HG03060 (cell line): Measurements from ENCODE around the gene PRKCZ.
"Not testable (repeated sequence)": the region's sequence is repeated elsewhere in the genome, so short reads cannot be mapped to it uniquely, and the experiment has no call there.

Experiments
- ATAC-seq: cut with Tn5 transposase; IDR thresholded peaks from one replicate; pipeline ENCODE4 v1.9.1; 2021; ENCODE audit warnings: low read depth, moderate number of reproducible peaks; ENCODE audit not compliant: unreplicated experiment

Gene PRKCZ

DNA sequence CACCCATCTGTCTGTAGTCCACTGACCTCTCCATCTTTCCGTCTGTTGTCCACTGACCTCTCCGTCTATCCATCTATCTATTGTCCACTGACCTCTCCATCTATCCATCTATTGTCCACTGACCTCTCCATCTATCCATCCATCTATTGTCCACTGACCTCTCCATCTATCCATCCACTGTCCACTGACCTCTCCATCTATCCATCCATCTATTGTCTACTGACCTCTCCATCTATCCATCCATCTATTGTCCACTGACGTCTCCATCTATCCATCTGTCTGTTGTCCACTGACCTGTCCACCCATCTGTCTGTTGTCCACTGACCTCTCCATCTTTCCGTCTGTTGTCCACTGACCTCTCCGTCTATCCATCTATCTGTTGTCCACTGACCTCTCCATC, 97.7 kb downstream of the PRKCZ start:
- ATAC-seq = not testable (repeated sequence)

DNA sequence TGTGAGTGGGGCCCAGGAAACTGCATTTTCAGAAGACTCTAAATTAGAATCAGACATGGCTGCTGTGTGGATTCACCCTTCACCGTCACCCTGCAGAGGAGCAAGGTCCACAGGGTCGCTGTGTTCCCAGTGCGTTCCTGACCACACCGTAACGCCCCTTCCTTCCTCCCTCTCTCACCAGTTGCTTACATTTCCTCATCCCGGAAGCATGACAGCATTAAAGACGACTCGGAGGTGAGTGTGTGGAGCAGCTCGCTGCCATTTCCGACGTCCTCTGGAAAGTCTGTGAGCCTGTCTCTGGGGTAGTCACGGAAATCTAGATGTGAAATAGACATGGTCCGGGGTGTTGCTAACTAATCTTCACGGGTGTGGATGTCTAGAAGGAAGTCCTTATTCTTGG, 98.5 kb downstream of the PRKCZ start:
- ATAC-seq = no peak

DNA sequence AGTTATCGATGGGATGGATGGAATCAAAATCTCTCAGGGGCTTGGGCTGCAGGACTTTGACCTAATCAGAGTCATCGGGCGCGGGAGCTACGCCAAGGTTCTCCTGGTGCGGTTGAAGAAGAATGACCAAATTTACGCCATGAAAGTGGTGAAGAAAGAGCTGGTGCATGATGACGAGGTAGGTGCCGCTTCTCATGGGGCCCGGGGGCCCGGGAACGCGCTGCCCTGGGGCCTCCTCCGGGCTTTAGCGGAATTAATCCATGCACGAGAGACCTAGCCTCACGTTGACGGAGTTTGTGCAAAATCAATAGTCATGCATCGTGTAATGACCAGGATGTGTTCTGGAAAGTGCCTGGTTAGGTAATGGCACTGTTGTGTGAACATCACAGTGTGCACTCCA, 100.6 kb downstream of the PRKCZ start:
- no peak for ATAC-seq

DNA sequence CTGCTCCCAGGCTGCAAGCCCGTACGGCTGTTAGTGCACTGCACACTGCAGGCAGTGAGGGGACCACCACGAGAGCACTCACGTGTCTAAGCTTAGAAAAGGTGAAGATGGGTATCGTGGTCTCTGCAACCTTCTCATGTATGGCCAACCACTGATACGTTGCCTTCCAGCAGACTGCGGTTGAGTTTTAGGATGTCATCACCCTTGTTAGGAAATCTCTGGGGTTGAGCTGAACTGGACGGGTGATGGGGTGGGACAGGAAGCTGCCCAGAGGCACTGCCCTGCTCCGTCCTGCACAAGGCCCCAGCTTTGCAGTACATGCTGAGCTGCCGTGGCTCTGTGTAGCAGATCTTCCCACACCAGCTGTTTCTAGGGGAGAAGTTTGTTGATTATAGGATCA, 101.0 kb downstream of the PRKCZ start:
- no peak for ATAC-seq

DNA sequence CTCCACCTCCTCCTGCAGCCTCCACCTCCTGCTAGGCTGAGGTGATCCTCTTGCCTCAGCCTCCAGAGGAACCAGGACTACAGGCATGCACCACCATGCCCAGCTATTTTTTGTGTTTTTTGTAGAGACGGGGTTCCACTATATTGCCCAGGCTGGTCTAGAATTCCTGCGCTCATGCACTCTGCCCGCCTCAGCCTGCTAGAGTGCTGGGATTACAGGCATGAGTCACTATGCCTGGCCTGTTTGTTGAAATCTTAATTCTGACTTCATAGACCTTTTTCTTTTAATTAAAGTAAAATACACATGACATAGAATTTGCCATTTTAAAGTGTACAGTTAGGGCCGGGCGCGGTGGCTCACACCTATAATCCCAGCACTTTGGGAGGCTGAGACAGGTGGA, 101.7 kb downstream of the PRKCZ start:
- no peak for ATAC-seq

DNA sequence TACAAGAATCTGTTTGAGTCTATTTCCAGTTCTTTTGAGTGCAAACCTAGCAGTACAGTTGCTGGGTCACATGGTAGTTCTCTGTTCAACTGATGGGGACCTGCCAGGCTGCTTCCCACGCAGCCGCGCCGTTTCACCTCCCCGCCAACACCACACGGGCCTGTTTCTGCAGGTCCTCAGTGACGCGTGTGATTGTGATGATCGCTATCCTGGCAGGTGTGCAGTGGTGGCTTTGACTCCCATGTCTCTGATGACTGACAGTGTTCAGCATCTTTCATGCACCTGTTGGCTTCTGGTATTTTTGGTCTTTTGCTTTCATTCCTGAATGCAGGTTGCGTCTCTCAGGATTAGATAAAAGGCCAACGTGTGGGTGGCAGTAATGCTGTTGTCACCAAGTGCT, 102.7 kb downstream of the PRKCZ start:
- no peak for ATAC-seq

DNA sequence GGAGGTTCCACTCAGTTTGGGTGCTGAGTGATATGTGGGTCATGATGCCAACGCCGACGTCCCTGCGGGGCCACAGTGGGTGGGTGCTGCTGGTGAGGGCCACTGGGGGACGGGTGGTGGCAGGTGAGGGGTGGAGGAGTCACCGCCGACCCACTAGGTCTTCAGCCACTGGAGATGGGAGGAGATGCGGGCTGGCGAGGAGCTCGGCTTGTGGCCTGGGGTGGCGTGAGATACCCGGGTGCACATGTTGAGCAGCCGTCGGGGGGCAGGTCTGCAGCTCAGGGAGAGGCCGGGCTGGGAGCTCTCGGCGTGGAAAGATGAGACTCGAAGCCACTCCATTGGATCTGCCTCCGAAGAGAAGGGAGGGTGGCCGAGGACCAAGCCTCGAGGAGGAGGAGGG, 103.8 kb downstream of the PRKCZ start:
- ATAC-seq = no peak

DNA sequence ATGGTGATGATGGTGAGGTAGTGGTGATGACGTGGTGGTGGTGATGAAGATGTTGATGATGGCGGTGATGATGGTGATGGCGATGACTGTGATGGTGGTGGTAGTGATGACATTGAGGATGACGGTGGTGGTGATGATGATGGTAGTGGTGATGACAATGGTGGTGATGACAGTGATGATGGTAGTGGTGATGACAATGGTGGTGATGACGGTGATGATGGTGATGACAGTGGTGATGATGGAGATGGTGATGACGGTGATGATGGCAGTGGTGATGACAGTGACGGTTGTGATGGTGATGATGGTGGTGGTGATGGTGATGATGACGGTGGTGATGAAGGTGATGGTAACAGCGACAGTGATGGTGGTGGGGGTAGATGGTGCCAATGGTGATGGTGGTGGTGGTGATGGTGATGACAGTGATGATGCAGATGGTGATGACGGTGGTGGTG, 105.0 kb downstream of the PRKCZ start:
- ATAC-seq = no peak

DNA sequence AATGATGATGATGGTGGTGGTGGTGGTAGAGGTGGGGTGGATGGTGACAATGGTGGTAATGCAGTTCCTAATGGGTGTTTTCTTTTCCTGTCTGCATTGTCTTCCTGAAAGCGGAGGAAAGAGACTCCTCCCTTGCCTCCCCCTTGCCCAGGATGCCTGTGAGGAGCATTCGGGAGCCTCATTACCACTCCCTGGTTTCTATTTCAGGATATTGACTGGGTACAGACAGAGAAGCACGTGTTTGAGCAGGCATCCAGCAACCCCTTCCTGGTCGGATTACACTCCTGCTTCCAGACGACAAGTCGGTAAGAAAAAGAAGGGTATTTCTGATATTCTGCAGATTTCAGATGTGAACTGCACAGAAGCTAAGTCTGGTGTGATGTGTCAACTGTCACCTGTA, 105.6 kb downstream of the PRKCZ start:
- ATAC-seq = no peak

DNA sequence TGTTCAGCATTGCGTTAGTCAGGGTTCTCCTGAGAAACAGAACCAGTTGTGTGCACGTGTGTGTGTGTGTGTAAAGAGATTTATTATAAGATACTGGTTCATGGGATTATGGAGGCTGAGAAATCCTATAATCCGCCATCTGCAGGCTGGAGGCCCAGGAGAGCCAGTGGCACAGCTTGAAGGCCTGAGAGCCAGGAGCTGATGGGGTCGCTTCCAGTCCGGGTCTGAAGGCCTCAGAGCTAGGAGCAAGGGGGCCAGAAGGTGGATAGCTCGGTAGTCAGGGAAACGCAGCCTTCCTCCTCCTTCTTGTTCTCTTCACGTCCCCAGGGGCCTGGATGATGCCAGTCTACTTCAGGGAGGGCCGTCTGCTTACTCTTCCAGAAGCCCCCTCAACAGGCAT, 106.7 kb downstream of the PRKCZ start:
- ATAC-seq = no peak

DNA sequence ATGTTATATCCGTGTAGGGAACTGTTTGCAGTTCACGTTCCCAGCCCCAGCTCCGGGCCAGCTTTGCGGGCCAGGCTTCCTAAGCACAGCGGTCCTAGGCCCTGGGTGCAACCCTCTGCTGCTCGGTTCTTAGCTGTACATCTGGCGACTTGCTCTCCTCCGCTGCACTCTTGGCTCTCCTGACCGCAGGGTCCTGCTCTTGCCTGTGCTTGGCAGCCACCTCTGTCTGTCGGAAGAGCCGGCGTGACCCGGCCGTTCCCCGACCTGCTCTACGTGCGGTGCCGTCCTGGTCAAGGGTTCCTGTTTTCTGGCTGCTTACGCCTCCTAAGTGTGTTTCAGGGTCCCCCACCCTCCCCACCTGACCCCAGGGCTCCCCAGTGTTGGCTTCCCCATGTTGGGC, 107.6 kb downstream of the PRKCZ start:
- no peak for ATAC-seq

DNA sequence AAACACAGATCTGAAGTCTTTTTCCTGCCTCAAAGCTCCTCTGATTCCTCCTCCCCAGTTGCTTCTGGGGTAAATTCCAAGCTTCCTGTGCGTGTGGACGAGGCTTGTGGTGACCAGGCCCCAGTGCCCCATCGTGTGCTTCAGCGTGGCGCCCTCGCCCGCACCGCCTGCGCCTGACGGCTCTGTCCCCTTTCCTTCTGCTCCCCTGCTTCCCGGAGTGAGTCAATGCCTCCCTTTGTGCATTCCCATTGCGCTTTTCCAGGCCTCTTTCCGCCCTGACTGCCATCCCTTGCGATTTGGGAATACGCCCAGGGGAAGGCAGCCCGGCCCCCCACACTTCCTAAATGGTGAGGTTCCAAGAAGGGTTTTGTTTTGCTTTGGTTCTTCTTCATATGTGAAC, 108.1 kb downstream of the PRKCZ start:
- ATAC-seq = no peak

DNA sequence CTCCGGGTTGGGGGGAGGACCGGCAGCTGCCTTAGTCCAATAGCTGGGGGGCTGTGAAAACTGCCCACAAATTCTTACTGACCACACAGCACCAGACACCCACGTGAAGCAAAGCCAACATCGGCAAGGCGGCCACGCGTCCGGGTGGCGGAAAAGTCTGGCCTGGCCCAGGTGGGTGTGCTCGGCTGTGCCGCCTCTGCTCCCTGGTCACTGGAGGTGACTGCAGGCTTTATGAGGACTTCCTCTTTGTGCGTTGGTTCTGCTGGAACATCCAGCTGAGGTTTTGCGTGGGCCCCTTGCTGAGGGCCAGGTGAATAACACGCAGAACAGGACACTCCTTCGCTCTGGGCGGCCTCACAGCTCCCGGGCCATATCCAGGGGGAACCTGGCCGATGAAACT, 108.9 kb downstream of the PRKCZ start:
- ATAC-seq = no peak

DNA sequence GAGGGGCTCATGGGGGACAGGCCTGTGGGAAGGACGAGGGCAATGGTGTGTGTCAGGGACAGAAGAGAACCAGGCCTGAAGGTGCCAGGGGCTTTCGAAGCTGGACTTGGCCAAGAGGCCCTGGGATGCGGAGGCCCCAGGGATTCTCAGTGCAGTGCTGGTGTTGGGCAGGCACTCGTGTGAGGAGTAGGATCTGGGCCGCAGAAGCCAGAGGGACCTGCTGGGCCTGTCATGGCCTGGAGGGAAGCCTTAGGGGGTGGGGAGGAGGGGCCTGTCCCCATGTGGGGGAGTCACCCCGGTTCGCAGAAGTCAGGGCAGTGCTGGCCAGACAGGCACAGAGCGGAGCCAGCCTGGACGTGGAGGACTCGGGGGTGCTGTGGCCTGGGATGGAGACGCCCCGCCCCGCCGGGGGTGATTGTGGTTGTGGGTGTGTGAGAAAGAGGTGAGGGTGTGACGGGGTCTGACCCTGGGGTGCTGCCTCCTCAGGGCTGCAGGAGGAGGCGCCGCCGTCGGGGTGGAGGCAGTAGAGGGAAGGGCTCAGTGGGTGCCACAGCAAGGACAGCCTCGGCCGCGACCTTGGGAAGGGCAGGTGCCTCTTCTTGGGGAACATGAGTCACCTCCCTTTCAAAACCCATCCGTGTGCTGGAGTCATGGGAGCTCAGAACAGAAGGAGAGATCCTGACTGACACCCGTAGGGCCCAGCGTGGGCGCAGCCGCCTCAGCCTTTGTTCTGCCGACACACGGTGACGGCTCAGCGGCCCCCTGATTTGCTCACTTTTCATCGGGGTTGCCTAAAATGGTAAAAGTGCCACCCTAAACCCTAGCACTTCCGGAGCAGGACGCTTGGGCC, 110.5 kb downstream of the PRKCZ start:
- ATAC-seq = no peak

DNA sequence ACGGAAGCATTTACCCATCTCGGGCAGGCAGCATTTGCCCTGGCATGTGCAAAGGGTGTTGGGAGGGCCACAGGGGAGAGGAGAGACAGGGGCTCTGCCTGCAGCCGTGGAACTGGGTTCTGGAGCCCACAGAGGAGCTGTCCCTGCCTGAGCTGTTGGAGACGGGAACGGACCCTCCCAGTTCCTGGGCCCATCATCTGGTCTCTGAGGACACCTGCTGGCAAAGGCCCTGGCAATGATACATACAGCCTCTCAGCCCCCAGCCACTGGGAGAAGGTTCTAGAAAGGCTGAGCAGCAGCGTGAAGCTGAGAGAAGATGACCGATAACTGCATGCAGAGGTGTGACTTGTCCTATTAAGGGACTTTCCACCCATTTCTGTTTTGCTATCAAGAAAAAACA, 113.0 kb downstream of the PRKCZ start:
- no peak for ATAC-seq

DNA sequence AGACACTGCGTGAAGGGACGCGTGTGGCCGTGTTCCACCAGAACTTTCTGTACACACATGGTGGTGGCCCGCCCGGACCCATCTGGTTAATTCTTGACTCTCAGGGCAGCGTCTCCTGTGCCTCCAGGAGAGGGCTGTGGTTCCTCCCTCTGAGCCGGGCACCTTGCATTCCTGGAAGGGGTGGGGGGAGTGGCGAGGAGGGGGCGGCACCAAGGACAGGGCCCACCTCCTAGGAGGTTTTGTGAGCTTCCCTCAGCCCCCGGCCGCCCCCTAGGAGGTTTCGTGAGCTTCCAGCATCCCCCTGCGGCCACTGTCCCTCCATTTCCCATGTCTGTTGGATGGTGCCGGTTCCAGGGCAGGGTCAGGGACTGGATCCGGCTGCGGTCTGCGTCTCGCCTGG, 115.4 kb downstream of the PRKCZ start:
- ATAC-seq = no peak

DNA sequence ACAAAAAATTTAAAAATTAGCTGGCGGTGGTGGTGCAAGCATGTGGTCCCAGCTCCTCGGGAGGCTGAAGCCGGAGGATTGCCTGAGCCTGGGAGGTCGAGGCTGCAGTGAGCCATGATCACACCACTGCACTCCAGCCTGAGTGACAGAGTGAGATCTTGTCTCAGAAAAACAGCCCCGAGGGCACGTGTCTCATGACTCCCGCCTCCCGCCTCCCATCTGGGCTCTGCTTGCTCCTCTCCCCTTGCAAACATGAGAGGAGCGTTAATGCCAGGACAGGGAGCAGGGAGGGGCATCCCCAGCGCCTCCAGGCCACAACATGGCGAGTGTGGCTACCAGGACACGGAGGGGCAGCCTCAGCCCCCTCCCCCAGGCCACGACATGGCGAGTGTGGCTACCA, 116.0 kb downstream of the PRKCZ start:
- no peak for ATAC-seq

DNA sequence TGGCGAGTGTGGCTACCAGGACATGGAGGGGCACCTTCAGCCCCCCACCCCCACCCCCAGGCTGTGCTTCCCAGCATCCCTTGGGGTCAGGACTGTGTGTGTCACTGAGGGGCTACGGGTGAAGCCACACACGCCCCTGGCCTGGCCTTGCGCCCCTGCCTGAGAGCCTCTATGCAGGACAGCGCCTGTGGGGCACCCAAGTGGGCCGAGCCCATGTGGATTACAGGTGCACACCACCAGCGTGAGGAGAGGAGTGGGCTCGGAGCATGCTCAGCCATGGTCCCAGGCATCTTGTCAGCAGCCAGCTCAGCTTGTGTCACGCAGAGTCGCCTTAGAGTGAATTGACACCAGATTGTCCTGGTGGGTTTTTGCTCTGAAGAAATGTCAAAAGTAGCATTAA, 116.5 kb downstream of the PRKCZ start:
- ATAC-seq = no peak

DNA sequence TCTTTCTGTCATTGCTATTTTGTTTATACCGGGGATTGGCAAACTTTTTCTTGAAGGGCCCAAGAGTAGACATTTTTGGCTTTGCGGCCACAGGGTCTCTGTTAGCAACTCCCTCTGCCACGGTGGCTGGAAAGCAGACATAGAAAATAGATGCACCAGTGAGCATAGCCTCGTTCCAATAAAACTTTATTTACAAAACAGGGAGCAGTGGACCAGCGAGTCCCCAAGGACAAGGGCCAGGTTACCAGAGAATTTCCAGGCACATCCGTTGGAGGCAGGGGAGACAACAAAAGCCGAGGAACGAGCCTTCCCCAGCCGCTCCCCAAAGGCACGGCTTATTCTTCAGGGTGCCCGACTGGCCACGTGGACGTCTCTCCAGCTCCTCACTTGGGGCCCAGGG, 117.9 kb downstream of the PRKCZ start:
- ATAC-seq = no peak

DNA sequence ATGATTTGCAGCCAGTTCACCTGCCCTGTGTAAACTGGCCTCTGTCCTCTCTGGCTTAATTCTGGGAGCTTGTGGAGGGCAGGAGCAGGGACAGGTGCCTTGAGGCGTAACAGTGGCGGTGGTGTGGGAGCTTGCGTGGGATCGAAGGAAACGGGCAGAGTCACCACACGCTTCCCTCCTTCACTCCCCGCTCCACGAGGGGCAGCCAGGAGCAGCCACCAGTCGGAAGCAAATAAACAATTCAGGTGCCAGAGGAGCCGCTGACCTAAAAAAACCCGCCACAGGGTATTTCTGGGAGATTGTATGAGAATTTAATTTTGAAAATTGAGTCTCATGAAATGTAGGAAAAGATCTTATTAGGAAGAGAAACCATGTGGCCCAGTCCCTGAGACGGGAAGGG, 118.3 kb downstream of the PRKCZ start:
- no peak for ATAC-seq

DNA sequence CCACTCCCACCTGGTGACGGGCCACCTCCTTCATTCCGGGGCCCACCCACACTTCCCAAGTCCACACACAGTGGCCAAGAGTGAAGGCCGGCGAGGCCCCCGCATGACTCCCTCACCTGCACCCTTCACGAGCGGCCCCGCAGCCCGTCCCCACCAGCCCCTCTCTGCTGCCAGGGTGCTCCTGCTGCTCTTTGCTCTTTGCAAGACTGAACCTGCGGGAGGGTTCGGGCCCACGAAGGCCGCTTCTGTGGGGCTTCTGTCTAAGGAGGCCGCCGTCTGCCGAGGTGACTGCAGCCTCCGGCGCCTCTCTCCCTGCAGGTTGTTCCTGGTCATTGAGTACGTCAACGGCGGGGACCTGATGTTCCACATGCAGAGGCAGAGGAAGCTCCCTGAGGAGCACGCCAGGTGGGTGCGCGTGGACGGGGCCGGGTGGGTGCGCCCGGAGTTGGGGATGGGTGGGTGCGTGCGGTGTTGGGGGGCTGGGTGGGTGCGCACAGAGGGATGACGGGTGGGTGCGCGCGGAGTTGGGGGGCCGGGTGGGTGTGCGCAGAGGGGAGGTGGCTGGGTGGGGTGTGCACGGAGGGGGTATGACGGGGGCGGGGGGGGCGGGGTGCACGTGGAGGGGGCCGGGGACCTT, 119.1 kb downstream of the PRKCZ start:
- ATAC-seq = no peak

DNA sequence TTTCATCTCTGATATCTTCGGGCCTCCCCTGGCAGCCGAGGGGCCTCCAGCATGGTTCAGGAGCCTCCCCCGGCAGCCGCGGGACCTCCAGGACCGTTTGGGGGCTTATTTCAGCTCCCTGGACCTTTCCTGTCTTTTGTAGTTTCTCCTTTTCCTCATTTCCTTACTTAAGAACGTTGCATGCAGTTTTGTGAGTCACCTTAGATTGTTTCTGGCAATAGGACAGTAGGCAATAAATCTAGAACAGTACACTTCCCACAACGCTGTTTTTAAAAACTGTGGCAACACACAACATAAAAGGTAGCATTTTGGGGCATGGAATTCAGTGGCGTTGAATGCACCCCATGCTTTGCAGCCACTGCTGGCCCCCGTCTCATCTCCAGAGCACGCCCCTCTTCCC, 120.0 kb downstream of the PRKCZ start:
- ATAC-seq = no peak
